ENCODE results near the gene RAET1G.

RAET1G gene

GRCh38 chr6:149888093-149888492, 34.8 kb downstream of the RAET1G start:
- TF ChIP-seq, protein P1, sequence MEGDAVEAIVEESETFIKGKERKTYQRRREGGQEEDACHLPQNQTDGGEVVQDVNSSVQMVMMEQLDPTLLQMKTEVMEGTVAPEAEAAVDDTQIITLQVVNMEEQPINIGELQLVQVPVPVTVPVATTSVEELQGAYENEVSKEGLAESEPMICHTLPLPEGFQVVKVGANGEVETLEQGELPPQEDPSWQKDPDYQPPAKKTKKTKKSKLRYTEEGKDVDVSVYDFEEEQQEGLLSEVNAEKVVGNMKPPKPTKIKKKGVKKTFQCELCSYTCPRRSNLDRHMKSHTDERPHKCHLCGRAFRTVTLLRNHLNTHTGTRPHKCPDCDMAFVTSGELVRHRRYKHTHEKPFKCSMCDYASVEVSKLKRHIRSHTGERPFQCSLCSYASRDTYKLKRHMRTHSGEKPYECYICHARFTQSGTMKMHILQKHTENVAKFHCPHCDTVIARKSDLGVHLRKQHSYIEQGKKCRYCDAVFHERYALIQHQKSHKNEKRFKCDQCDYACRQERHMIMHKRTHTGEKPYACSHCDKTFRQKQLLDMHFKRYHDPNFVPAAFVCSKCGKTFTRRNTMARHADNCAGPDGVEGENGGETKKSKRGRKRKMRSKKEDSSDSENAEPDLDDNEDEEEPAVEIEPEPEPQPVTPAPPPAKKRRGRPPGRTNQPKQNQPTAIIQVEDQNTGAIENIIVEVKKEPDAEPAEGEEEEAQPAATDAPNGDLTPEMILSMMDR (IDR thresholded peaks at IDR 0.05; ENCODE audit: borderline replicate concordance, extremely low read depth, low read length, poor library complexity, severe bottlenecking) = no peak
- no peak for TF ChIP-seq EZH2 (IDR thresholded peaks at IDR 0.05; ENCODE audit: borderline replicate concordance, low read depth, low read length, severe bottlenecking)
- Histone ChIP-seq H2AFZ (ENCODE audit: low read depth, low read length) (no peak overlapping the region), H4K20me1 (ENCODE audit: insufficient read depth, low read length) (no peaks in the 10 kb centered on the region), H3K9me3 (ENCODE audit: insufficient read depth, low read length, severe bottlenecking) (no peaks in the 10 kb centered on the region), H3K9ac (ENCODE audit: low read depth, low read length) (no peak overlapping the region), H3K4me2 (ENCODE audit: insufficient read depth, low read length) (no peak overlapping the region), H3K4me1 (ENCODE audit: insufficient read depth, low read length) (0 out of 2 replicates have a peak, but pooled peaks cover 5% of the 10 kb centered on the region), H3K4me3 (ENCODE audit: low read depth in 1 of 2, low read length in 2 of 2) (no peak overlapping the region), H3K27me3 (ENCODE audit: insufficient read depth, low read length, poor library complexity) (no peaks in the 10 kb centered on the region), H3K27ac (ENCODE audit: low read length) (no peak overlapping the region), H3K36me3 (ENCODE audit: insufficient read depth, low read length) (no peaks in the 10 kb centered on the region), H3K79me2 (ENCODE audit: insufficient read depth, low read length) (no peaks in the 10 kb centered on the region)
- no peak for DNase-seq
- ATAC-seq (ENCODE audit: insufficient read depth, low read depth) = no peak

GRCh38 chr6:149887343-149887742, 35.6 kb downstream of the RAET1G start:
- H3K9me3 ChIP-seq (ENCODE audit: insufficient read depth, low read length, severe bottlenecking) = no peaks in the 10 kb centered on the region
- no peak for ATAC-seq (ENCODE audit: insufficient read depth, low read depth)
- H3K9ac ChIP-seq (ENCODE audit: low read depth, low read length) = no peak overlapping the region
- no peak for DNase-seq
- no peaks in the 10 kb centered on the region for H4K20me1 ChIP-seq (ENCODE audit: insufficient read depth, low read length)
- no peak overlapping the region for H3K4me2 ChIP-seq (ENCODE audit: insufficient read depth, low read length)
- H2AFZ ChIP-seq (ENCODE audit: low read depth, low read length) = no peak overlapping the region
- no peaks in the 10 kb centered on the region for H3K27me3 ChIP-seq (ENCODE audit: insufficient read depth, low read length, poor library complexity)
- H3K36me3 ChIP-seq (ENCODE audit: insufficient read depth, low read length) = no peaks in the 10 kb centered on the region
- no peak overlapping the region for H3K27ac ChIP-seq (ENCODE audit: low read length)
- no peak for TF ChIP-seq EZH2 (IDR thresholded peaks at IDR 0.05; ENCODE audit: borderline replicate concordance, low read depth, low read length, severe bottlenecking)
- TF ChIP-seq, protein P1 (IDR thresholded peaks at IDR 0.05; ENCODE audit: borderline replicate concordance, extremely low read depth, low read length, poor library complexity, severe bottlenecking) = no peak
- H3K79me2 ChIP-seq (ENCODE audit: insufficient read depth, low read length) = no peaks in the 10 kb centered on the region
- H3K4me1 ChIP-seq (ENCODE audit: insufficient read depth, low read length) = 0 out of 2 replicates have a peak, but pooled peaks cover 5% of the 10 kb centered on the region
- H3K4me3 ChIP-seq (ENCODE audit: low read depth in 1 of 2, low read length in 2 of 2) = no peak overlapping the region

DNA sequence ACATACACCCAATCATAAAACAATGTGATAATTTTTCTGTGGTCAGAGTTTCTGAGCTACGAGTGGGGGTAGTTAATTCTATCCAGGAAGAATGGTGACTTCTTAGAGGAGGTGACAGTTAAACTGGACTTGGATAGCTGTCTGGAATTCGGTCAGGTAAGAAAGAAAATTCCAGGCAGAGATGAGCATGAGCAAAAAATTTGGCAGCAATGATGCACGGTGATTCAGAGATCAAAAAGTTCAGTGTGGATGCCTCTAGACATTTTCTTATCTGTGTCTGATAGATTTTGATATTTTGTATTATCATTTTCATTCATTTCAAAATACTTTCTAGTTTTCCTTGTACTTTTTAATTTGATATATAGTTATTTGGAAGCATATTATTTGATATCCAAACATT, 37.0 kb downstream of the RAET1G start:
- Histone ChIP-seq H4K20me1 (ENCODE audit: insufficient read depth, low read length) (no peaks in the 10 kb centered on the region), H3K9ac (ENCODE audit: low read depth, low read length) (no peak overlapping the region), H3K9me3 (ENCODE audit: insufficient read depth, low read length, severe bottlenecking) (no peaks in the 10 kb centered on the region), H3K4me2 (ENCODE audit: insufficient read depth, low read length) (no peak overlapping the region), H3K4me1 (ENCODE audit: insufficient read depth, low read length) (no peaks in the 10 kb centered on the region), H3K79me2 (ENCODE audit: insufficient read depth, low read length) (no peaks in the 10 kb centered on the region), H3K4me3 (ENCODE audit: low read depth in 1 of 2, low read length in 2 of 2) (no peak overlapping the region), H3K36me3 (ENCODE audit: insufficient read depth, low read length) (no peaks in the 10 kb centered on the region), H3K27ac (ENCODE audit: low read length) (no peak overlapping the region), H3K27me3 (ENCODE audit: insufficient read depth, low read length, poor library complexity) (no peaks in the 10 kb centered on the region), H2AFZ (ENCODE audit: low read depth, low read length) (no peak overlapping the region)
- TF ChIP-seq, protein P1 (IDR thresholded peaks at IDR 0.05; ENCODE audit: borderline replicate concordance, extremely low read depth, low read length, poor library complexity, severe bottlenecking) = no peak
- no peak for TF ChIP-seq EZH2 (IDR thresholded peaks at IDR 0.05; ENCODE audit: borderline replicate concordance, low read depth, low read length, severe bottlenecking)
- DNase-seq = no peak
- ATAC-seq (ENCODE audit: insufficient read depth, low read depth) = no peak

- Histone ChIP-seq H3K9me3 (ENCODE audit: insufficient read depth, low read length, severe bottlenecking) (no peaks in the 10 kb centered on the region), H3K4me3 (ENCODE audit: low read depth in 1 of 2, low read length in 2 of 2) (no peak overlapping the region), H2AFZ (ENCODE audit: low read depth, low read length) (no peak overlapping the region), H3K27ac (ENCODE audit: low read length) (no peak overlapping the region), H3K4me2 (ENCODE audit: insufficient read depth, low read length) (no peak overlapping the region), H3K79me2 (ENCODE audit: insufficient read depth, low read length) (no peaks in the 10 kb centered on the region), H4K20me1 (ENCODE audit: insufficient read depth, low read length) (no peaks in the 10 kb centered on the region), H3K27me3 (ENCODE audit: insufficient read depth, low read length, poor library complexity) (no peaks in the 10 kb centered on the region), H3K4me1 (ENCODE audit: insufficient read depth, low read length) (no peaks in the 10 kb centered on the region), H3K9ac (ENCODE audit: low read depth, low read length) (no peak overlapping the region), H3K36me3 (ENCODE audit: insufficient read depth, low read length) (no peaks in the 10 kb centered on the region)
- TF ChIP-seq, protein P1 (IDR thresholded peaks at IDR 0.05; ENCODE audit: borderline replicate concordance, extremely low read depth, low read length, poor library complexity, severe bottlenecking) = no peak
- no peak for TF ChIP-seq EZH2 (IDR thresholded peaks at IDR 0.05; ENCODE audit: borderline replicate concordance, low read depth, low read length, severe bottlenecking)
- no peak for DNase-seq
- no peak for ATAC-seq (ENCODE audit: insufficient read depth, low read depth)
These were observed 38.3 kb downstream of the RAET1G start for GRCh38 chr6:149884617-149885016.

Data from DND-41 (cell line).